ENCODE data around the gene CATSPERB.
"Not testable (repeated sequence)": the region's sequence is repeated elsewhere in the genome, so short reads cannot be mapped to it uniquely, and the experiment has no call there.

Gene CATSPERB

DNA sequence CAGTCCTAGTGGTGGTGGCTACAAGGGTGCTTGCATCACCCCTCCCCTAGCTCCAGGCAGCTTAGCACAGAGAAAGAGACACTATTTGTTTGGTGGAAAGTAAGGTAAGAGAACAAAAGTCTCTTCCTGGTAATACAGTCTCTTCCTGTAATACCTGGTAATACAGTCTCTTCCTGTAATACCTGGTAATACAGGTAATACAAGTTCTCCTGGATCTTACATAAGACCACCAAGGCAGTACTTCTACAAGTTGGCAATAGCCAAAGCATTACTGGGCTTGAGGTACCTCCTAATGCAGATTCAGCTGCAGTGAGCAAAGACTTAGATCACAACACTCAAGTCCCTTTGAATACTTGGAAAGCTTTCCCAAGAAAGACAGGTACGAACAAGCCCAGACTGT is 77.0 kb downstream of the CATSPERB start:
- DNase-seq, result no peak

DNA sequence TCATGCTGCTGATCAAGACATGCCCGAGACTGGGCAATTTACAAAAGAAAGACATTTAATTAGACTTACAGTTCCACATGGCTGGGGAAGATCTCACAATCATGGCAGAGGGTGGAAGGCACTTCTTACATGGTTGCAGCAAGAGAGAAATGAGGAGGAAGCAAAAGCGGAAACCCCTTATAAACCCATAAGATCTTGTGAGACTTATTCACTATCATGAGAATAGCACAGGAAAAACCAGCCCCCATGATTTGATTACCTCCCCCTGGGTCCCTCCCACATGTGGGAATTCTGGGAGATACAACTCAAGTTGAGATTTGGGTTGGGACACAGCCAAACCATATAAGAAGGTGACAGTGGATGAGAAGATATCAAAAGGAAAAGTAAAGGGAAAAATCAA is 78.4 kb downstream of the CATSPERB start:
- no peak for DNase-seq

DNA sequence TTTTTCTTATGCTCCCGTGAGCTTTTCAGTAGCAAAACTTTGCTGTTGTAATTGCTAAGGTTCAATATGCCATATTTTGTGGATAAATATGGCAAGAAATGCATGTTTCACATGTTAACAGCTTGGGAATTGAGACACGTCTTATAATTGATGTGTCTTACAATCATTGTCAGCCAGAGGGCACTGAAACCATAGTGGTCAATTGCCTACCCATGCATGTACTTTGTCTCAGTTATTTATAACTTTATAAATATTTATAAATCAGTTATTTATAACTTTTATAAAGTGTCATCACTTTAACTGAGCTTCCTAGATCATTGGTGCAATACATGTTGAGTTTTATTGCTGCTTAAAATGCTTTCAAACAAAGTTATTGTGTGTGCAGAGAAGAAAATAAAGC is 82.0 kb downstream of the CATSPERB start:
- DNase-seq, result no peak

DNA sequence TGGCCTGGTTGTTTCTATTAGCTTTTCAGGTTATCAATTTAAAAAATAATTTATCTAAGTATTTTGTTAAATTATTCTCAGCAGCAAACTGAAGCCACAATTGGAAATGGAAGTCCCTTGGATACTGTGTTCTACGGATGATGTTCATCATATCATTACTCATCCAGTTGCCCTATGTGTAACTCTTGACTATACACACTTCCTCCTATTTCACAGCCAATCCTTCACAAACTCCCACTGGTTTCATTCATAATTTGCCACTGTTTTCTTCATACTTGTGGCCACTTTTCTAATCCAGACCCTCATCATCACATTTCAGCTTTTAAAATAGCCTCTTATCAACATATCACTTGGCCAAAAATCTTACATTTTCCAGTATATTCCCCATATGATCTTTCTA is 84.0 kb downstream of the CATSPERB start:
- no peak for DNase-seq

DNA sequence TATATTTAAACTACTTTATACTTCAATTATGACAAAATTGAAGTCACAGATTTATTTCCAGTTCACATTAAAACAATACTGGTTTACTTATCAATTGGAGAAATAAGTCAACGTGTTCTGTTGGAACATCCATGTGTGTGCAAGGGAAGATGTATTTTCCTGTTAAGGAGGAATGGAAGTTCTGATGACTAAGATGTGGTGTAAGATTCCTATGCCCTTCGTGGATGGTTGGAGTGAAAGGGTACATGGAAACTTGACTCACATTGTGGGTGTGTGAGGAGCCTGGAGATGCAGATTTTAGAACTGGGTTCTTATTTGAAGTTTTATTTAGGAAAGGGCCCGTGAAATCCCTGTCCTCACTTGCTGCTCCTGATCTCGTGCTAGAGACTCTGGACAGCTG is 95.3 kb downstream of the CATSPERB start:
- no peak for DNase-seq

DNA sequence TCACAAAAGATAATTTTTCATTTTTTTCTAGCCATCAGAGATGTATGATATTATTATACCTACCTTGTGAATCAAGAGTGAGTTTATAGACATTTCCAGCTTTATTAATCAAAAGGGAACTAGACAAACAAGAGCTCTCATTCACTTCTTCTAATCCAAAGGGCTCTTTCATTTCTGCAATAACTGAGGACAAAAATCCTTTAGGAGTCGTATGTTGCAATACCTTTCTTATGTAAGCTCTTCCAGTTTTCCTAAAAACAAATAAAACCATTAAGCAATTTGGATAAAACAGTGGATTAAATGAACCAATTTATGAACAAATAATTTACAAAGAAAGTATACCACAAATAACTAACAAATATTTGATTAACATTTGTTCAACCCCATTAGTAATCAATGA is 107.1 kb downstream of the CATSPERB start:
- DNase-seq, result no peak

DNA sequence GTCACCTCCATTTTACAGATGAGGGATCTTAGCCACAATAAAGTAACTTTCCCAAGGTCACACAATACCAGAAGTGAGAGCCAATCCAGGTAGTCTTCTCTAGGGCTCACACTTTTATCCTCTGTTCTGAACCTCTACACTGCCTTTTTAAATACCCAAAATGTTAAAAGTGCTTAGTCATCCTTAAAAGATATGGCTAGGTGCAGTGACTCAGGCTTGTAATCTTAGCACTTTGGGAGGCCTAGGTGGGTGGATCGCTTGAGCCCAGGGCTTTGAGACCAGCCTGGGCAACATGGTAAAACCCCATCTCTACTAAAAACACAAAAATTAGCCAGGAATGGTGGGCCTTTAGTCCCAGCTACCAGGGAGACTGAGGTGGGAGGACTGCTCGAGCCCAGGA is 117.7 kb downstream of the CATSPERB start:
- DNase-seq, result no peak

DNA sequence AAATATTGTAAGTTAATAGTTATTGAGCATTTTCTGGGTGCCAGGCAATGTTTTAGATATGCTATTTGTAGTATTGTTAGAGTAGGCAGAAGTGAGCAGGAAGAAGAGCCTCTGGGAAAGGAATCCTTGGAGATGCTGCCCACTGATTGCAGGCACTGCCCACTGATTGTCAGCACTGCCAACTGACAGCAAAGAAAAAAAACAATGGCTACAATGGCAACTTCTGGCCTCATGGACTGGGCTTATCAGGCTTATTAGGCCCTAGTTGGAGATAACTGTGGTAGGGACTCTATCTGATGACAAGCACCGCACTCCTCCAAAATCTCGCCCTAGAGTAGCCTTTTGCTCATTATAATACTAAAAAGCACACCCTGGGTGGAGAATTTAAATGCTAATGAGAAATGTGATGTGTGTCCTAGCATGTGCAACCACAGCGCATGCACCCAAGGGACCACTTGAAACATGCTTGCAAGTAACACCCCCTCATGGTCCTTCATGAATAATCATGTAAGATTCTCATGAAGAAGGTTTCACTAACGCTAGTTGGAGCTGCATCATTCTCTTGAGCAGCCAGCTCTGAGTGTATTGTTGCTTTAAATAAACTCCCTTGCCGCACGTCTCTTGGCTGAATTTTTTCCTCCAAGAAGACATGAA is 118.3 kb downstream of the CATSPERB start:
- DNase-seq, result no peak

DNA sequence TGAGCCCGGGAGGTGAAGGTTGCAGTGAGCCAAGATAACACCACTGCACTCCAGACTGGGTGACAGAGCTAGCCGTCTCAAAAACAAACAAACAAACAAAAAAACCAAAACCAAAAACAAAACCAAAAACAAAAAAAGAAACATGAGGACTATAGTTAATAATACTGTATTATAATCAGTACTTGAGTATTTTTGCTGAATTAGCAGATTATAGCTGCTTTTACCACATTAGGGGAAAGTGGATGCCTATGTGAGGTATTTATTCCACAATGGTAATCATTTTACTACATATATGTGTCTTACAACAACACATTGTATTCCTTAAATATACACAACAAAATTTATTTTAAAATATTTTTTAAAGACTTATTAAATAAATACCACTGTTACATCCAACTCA is 120.4 kb downstream of the CATSPERB start:
- no peak for DNase-seq

DNA sequence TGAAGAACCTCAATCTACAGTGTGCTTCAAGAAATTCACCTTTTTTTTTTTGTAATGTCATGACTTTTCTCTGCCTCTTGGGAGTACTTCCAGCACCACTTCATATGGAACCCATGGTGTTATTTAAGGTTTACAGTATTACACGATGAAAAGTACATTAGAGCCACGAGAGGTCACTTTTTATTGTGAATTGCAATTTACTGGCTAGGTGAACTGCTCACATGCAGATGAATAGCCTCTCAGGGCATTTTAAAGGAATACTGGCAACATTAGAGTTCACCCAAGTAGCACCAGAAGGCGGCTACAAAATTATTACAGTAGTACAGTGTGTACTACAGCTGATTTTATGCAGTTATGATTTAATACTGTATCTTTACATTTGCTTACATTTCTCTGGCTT is 122.7 kb downstream of the CATSPERB start:
- no peak for DNase-seq

DNA sequence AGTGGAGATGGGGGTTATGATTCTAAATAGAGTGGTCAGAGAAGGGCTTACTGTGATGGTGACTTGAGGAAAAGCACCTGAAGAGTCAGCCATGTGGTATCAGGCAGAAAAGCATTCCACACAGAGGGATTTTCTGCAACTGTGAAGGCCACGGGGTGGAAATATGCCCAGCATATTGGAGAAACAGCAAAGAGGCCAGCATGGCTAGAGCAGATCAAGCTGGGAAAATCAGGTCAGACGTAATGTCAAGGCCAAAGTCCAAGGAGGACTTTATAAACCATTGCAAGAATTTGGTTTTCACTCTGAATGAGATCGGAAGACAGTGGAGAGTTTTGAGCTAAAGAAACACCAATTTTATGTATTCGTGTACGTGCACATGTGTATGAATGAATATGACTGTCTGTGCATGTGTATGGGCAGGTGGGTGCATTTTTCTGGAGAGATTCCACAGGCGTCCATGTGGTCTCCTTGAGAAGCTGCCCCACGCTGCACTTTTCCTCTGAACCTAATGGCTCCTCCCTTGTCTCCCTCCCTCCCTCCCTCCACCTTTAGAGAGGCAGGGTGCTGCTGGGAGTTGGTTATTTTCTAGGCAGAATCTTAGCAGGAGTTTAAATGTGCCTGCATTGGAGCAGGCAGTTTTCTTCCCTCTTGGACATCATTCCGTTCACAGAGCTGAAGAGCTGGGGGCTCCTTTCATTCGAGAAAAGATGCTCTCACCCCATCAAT is 124.4 kb downstream of the CATSPERB start:
- DNase-seq, result no peak

DNA sequence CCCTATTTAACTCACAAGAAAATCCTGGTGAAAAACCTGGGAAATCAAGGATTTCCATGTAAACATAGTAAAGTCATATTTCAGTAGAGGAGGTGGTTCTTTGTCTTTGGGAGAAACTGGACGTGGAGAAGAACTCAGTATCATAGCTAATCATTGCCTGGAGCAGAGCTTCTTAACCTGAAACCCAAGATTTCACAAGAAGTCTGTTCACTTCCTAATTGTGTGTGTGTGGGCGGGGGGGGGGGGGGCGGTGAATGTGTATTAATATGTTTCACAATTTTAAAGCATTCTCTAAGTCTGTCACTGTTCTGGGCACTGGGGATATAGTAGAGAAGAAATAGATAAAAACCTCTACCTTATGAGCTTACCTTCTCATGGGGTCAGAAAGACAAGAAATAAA is 125.0 kb downstream of the CATSPERB start:
- DNase-seq, result no peak

DNA sequence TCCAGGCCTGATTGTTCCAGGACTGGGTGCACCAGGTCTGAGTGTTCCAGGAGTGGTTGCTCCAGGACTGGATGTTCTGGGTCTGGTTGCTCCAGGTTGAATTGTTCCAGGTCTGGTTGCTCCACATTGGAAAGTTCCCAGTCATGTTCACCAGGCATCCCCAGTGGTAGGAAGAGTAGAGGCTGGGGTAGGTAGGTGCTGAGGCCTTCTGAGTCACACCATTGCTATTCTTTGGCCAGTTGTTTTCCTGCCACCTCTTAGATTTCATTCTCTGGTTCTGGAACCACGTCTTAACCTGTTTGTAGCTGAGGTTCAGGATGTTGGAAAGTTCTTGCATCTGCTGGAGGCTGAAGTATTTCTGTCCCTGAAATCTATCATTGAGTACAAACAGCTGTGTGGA is 127.3 kb downstream of the CATSPERB start:
- DNase-seq, result not testable (repeated sequence)

DNA sequence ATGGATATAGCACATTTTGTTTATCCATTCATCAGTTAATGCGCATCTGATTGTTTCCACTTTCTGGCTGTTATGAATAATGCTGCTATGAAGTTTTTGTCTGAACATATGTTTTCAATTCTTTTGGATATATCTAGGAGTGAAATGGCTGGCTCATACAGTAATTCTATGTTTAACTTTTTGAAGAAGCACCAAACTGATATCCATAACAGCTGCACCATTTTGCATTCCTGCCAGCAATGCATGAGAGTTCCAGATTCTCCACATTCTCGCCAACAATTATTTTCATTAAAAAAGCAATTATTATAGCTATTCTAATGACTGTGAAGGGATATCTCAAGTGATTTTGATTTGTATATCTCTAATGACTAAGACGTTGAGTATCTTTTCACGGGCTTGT is 131.9 kb downstream of the CATSPERB start:
- DNase-seq, result no peak

DNA sequence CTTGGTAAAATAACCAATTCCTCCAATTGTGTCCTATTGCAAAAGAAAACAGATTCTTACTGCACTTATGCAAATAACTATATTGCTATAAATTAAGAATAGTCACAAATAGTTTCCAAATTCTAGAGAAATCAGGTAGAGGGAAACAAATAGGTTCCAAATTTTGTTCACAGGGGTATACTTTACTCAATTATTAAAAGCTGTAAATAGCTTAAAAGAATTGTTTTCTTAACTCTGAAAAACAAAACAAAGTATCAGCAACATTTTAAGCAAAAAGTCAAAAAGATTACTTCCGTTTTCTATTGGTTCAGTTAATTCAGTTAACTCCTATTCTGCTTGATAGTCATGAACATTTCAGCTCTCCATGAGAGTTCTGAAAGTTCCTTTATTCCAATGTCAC is 136.2 kb downstream of the CATSPERB start:
- DNase-seq, result no peak

DNA sequence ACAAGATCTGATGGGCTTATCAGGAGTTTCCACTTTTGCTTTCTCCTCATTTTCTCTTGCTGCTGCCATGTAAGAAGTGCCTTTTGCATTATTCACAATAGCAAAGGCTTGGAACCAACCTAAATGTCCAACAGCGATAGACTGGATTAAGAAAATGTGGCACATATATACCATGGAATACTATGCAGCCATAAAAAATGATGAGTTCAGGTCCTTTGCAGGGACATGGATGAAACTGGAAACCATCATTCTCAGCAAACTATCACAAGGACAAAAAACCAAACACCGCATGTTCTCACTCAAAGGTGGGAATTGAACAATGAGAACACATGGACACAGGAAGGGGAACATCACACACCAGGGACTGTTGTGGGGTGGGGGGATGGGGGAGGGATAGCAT is 137.9 kb downstream of the CATSPERB start:
- not testable (repeated sequence) for DNase-seq

DNA sequence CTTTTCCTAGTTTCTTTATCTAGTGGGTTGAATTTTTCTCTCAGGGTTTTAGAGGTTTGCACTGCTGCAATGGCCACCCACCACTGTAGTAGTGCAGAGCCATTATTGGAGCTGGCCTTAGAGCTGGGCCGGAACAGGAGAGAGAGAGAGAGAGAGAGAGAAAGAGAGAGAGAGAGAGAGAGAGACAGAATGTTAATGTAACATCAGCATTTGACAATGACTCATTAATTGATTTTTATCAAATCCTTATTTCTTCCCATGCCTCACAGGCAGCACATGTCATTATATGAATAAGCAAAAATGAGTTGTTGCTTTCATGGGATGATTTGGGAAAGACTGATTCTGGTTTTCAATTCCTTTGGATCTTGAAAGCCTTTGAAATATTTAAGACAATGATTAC is 145.5 kb downstream of the CATSPERB start:
- no peak for DNase-seq

DNA sequence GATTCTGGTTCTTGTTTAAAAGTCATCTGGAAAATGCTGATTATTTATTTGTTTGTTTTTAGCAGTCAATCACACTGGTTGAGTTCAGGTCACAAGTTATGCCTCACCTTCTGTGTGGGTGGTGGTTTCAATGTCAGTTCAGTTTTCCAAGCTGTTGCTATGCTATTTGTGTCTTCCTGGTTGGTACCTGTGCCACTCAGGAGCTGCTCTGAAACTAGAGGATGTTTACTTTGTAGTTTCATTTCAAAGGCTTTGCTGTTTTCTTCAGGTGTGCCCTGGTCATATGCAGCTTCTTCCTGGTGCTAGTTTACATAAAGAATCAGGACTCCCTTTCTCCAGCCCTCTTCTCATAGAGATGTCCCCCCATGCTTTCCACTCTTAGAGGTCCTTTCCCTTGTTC is 146.0 kb downstream of the CATSPERB start:
- DNase-seq, result no peak

DNA sequence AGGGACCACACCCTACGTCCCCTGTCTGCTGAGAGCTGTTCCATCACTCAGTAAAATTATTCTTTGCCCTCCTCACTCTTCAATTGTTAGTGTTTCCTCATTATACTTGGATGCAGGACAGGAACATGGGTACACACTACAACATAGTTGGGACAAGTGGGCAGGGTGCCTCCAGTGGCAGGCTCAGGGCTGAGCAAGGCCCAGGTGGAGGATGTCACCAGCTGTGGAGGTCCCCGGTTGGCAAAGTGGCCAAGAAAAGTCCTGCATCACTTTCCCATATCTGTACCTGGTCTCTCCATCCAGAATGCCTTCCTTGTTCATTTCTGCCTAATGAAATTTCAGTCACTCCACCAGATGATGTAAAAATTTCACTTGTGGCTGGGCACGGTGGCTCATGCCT is 149.1 kb downstream of the CATSPERB start:
- no peak for DNase-seq

DNA sequence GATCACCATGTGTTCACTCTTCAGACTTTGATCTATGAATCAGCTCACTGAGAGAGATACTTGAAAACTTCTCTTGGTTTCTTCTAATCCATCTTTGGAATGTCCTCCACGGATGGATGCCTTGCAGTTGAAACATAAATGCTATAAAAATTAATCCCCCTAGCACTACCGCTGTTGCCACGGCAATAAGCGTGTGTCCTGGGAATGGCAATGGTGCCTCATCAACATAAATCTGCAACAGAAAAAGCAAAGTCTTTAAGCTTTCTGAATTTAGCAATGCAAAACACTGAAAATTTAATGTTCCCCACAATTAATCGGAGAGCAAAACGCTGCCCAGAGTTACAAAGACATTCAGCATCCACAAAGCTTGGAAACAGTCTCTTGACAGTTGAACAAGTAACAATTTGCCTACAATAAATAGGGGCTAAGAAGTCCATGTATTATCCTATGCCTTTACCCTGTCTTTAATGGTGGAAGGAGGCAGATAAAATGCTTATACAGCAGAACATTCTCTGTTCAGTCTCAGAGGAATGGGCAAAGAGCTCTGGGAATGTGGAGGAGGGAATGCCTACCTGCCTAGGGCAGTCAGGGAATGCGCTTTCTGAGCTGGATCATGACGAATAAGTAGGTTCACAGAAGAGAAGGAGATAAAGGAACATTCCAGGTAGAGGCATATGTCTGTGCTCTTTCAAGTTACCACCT is 150.9 kb downstream of the CATSPERB start:
- no peak for DNase-seq

DNA sequence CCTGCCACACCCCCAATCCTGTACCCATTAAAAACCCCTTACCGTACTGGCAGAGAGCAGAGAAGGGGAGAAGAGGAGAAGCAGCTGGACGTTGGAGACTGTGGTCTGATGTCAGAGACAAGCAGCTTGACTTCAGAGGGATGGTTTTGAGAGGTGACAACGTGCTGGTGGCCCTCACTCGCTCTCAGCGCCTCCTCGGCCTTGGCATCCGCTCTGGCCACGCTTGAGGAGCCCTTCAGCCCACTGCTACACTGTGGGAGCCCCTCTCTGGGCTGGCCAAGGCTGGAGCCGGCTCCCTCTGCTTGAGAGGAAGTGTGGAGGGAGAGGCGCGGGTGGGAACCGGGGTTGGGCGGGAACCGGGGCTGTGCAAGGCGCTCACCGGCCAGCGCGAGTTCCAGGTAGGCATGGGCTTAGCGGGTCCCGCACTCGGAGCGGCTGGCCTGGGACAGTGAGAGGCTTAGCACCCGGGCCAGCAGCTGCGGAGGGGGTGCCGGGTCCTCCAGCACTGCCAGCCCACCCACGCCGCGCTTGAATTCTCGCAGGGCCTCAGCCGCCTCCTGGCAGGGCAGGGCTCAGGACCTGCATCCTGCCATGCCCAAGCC is 154.2 kb downstream of the CATSPERB start:
- DNase-seq, result no peak

DNA sequence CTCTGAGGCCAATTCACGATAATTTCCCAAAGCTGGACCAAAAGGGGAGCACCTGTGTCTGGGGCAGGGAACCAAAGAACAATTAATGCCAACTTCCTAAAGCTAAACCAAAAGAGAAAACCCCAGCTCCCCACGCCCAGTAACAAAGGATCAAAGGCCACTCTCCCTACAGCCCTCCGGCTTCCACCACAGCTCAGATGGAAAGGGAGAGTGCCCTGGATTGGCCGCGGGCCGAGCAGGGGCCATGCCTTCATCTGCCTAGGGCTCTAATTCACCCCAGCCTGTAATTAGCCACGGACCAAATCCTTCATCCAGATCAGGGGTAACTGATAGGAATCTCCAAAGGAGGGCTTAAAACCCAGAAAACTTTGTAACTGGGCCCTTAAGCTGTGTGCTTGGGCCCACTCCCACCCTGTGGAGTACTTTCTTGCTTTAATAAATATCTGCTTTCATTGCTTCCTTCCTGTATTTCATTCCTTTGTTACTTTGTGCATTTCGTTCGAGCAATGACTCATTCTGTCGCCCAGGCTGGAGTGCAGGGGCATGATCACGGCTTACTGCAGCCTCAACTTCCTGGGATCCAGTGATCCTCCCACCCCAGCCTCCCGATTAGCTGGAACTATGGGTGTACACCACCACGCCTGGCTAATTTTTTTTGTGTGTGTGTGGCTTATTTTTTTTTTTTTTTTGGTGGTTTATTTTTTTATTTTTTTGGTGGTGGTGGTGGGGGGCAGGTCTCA is 156.2 kb downstream of the CATSPERB start:
- no peak for DNase-seq
